Upper lobe of right lung (tissue), 1 donor: ENCODE measurements around the gene IFNL2. TPM values are rescaled to one million over a fixed set of nuclear protein-coding genes. Genes with fewer than 3 reads are reported as not detected.
"Not testable (repeated sequence)": the region's sequence is repeated elsewhere in the genome, so short reads cannot be mapped to it uniquely, and the experiment has no call there.

Experiments
- ATAC-seq: fragments of 200-7000 bp; cut with Tn5 transposase; one replicate; pipeline ENCODE4 v1.9.1; 2020; ENCODE audit warnings: mild to moderate bottlenecking, moderate library complexity
- DNase-seq: peaks from one replicate; pipeline ENCODE4 v3.0.0-alpha.2; 2020
- H3K27ac ChIP-seq: fragments of 200-600 bp; one replicate; pipeline ENCODE4 v1.8.0; 2022
- H3K27me3 ChIP-seq: fragments of 200-600 bp; one replicate; pipeline ENCODE4 v1.8.0; 2022; ENCODE audit warnings: mild to moderate bottlenecking
- H3K36me3 ChIP-seq: fragments of 200-600 bp; one replicate; pipeline ENCODE4 v1.8.0; 2022
- H3K4me1 ChIP-seq: fragments of 200-600 bp; one replicate; pipeline ENCODE4 v1.8.0; 2022
- H3K4me3 ChIP-seq: fragments of 200-600 bp; one replicate; pipeline ENCODE4 v1.8.0; 2022; ENCODE audit warnings: mild to moderate bottlenecking
- H3K9me3 ChIP-seq: fragments of 200-600 bp; one replicate; pipeline ENCODE4 v1.8.0; 2022
- intact Hi-C: fragments of 100-400 bp; cut with DNase I; formaldehyde crosslinking; loops from one replicate; pipeline ENCODE4 v1.11.0; 2022
- total RNA-seq: library from RNA; stranded (reverse); fragmentation: NEBNext Ultra II Directional; extraction: Animal tissue kit (Norgen Biotek cat#: 25700); gene quantifications from one replicate; pipeline ENCODE4 v1.2.1, GENCODE V29; 2021
- TF ChIP-seq, protein P1 (sequence below): fragments of 200-600 bp; IDR thresholded peaks from one replicate; pipeline ENCODE4 v1.8.0; 2022; ENCODE audit warnings: antibody characterized with exemption
- donor health status: DM: no; HTN: yes; CAD: no; lungs with severe emphysema.

IFNL2 gene
- total RNA-seq, 1 donor from 2014 or later, result not detected

DNA sequence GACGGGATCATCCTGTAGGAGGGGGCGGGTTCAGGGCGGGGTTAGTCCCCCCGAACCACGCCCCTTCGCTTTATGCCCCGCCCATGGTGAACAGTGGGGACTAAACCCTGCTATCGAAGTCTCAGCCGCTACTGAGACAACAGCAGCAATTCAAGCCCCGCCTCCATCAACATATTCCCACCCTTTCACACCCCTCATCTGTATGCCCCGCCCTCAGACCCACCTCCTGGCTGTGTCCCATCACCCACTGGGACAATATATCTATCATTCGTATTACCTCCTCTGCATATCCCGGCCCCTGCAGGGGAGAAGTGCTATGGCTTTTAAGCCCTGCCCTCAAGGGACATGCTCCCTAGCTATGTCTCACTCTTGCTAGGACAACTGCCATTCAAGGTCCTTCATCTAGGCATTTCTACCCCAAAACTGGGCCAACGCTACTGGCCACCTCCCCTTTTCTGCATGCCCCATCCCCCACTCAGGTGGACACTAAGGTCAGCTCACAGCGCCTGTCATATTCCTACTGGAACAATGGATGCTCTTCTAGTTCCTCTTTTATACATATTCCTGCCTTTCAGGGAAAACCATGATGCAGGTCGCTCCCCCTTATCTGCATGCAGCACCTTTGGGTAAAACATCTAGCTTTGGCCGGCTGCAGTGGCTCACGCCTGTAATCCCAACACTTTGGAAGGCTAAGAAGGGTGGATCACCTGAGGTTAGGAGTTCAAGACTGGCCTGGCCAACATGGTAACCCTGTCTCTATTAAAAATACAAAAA lies 40.5 kb downstream of the IFNL2 start:
- intact Hi-C loops, result no loop called here
- no peak overlapping the region for H3K27ac ChIP-seq
- TF ChIP-seq, protein P1, sequence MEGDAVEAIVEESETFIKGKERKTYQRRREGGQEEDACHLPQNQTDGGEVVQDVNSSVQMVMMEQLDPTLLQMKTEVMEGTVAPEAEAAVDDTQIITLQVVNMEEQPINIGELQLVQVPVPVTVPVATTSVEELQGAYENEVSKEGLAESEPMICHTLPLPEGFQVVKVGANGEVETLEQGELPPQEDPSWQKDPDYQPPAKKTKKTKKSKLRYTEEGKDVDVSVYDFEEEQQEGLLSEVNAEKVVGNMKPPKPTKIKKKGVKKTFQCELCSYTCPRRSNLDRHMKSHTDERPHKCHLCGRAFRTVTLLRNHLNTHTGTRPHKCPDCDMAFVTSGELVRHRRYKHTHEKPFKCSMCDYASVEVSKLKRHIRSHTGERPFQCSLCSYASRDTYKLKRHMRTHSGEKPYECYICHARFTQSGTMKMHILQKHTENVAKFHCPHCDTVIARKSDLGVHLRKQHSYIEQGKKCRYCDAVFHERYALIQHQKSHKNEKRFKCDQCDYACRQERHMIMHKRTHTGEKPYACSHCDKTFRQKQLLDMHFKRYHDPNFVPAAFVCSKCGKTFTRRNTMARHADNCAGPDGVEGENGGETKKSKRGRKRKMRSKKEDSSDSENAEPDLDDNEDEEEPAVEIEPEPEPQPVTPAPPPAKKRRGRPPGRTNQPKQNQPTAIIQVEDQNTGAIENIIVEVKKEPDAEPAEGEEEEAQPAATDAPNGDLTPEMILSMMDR, result no peak
- H3K27me3 ChIP-seq, result peaks cover 18% of the 10 kb centered on the region
- no peaks in the 10 kb centered on the region for H3K4me1 ChIP-seq
- peak; percentile 3 for ATAC-seq
- no peaks in the 10 kb centered on the region for H3K36me3 ChIP-seq
- no peak overlapping the region for H3K4me3 ChIP-seq
- H3K9me3 ChIP-seq, result no peaks in the 10 kb centered on the region
- DNase-seq, result no peak

DNA sequence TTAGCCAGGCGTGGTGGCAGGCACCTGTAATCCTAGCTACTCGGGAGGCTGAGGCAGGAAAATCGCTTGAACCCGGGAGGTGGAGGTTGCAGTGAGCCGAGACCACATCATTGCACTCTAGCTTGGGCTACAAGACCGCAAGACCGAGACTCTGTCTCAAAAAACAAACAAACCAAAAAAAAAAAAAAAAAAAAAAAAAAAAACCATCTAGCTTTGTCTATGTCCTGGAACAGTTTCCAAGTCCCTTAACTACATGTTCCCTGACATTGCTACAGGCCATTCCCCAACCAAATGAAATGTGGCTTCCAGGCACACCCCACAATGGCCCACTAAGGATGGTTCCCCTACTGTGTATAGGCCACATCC lies 41.1 kb downstream of the IFNL2 start:
- H3K4me1 ChIP-seq, DNase-seq, H3K9me3 ChIP-seq, H3K27ac ChIP-seq, H3K36me3 ChIP-seq, H3K4me3 ChIP-seq, intact Hi-C loops, ATAC-seq: not testable (repeated sequence)
- peaks cover 18% of the 10 kb centered on the region for H3K27me3 ChIP-seq

DNA sequence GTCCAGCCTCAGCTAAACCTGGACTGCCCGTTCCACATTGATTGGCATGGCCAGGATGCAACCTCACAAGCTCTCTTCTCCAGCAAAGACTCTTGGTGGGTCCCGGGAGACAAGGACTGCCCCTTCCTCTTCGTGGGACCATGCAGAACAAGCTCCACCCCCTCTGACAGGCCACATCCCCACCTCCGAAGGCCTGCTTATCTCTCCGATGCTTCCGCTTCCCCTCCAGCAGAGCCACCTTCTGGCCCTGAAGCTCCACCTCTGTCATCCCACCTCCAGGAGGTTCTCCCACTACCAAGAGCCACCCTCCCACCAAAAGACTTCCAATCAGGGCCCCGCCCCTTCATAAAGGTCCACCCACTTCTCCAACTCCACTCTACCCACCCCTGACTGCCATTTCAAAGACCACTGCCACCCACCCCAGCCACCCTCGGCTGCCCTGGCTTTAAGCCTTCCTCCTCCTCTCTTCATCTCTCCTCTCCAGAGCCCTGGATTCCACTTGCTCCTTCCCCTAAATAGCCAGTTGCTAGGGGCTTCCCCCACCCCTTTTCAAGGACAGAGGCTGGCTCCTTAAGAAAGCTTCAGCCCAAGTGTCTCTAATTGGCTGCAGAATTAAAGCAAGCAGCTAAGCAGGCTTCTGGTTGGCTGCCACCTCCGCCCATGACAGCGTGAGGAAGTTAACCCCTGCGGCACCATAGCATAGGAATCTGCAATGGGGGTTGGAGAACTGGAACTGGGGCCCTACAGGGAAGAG lies 42.5 kb downstream of the IFNL2 start:
- H3K4me3 ChIP-seq, result no peak overlapping the region
- ATAC-seq, result no peak
- DNase-seq, result no peak
- no peaks in the 10 kb centered on the region for H3K36me3 ChIP-seq
- H3K9me3 ChIP-seq, result no peaks in the 10 kb centered on the region
- no peaks in the 10 kb centered on the region for H3K4me1 ChIP-seq
- H3K27me3 ChIP-seq, result peaks cover 18% of the 10 kb centered on the region
- TF ChIP-seq, protein P1, result no peak
- intact Hi-C loops, result no loop called here
- no peak overlapping the region for H3K27ac ChIP-seq

DNA sequence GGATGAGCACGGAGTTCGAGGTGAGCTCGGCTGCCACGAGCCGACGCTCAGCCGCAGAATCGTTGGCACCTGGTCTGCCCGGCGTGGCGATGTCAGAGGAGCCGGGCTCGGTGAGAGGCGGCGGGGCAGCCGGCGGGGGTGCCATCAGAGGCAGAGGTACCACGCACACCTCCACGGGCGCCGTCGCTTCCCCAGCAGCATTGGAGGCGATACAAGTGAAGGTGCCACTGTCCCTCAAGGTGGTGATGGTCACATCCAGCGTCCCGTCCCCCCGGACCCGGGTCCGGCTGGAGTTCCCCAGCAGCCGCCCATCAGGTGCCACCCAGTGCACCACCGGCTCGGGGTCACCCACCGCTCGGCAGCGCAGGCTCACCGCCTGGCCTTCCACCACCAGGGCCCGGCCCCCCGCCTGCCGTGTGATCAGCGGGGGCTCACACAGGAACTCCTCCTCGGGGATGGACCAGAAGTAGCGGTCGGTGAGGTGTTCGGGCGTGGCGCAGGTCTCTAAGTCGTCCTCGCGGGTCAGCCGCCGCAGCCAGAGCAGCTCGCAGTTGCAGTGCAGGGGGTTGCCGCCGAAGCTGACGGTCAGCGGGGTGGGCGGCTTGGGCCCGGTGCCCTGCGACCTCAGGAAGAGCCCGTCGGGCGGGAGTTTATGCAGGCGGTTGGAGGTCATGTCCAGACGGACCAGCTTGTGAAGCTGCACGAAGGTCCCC lies 46.0 kb downstream of the IFNL2 start:
- intact Hi-C loops, result no loop called here
- TF ChIP-seq, protein P1, result no peak
- H3K4me1 ChIP-seq, result no peaks in the 10 kb centered on the region
- no peaks in the 10 kb centered on the region for H3K9me3 ChIP-seq
- no peak for ATAC-seq
- no peak overlapping the region for H3K27ac ChIP-seq
- DNase-seq, result no peak
- no peaks in the 10 kb centered on the region for H3K27me3 ChIP-seq
- no peaks in the 10 kb centered on the region for H3K36me3 ChIP-seq
- H3K4me3 ChIP-seq, result no peak overlapping the region

DNA sequence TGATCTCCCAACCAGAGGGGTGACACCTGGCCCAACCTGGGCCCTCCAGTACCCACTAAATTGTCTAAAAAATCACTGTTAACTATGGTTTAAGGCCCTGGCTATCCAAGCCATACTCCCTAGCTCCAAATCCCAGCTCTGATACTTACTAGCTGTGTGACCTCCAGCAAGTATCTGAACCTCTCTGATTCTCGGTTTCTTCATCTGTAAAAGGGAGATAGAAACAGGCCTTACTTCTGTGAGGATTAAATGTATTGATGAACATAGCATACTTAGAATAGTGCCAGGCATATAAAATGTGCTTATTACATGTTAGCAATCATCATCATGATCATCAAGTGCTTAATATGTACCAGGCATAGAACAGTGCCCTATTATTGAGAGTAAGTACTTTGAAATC lies 47.7 kb downstream of the IFNL2 start:
- Histone ChIP-seq H3K9me3 (no peaks in the 10 kb centered on the region), H3K27me3 (no peaks in the 10 kb centered on the region), H3K4me3 (no peak overlapping the region), H3K27ac (no peak overlapping the region), H3K4me1 (no peaks in the 10 kb centered on the region), H3K36me3 (no peaks in the 10 kb centered on the region)
- DNase-seq (no peak), ATAC-seq (no peak)
- intact Hi-C loops, result no loop called here
- TF ChIP-seq, protein P1, result no peak
